Effector CD8-positive, alpha-beta T cell (primary cell): ENCODE measurements around the gene GRHL1.

ENCODE experiments used
- DNase-seq: peaks from one replicate; lab custom pipeline; 2025; lab: John Stamatoyannopoulos, UW

GRHL1 gene

GRCh38 chr2:9971890-9972289 lies 20.4 kb downstream of the GRHL1 start:
- DNase-seq = no peak

GRCh38 chr2:9972621-9973479 lies 21.4 kb downstream of the GRHL1 start:
- DNase-seq = no peak

GRCh38 chr2:9973690-9974089 lies 22.2 kb downstream of the GRHL1 start:
- DNase-seq = no peak

GRCh38 chr2:9974343-9974742 lies 22.9 kb downstream of the GRHL1 start:
- no peak for DNase-seq

- DNase-seq = no peak
Observed at GRCh38 chr2:9975328-9975727, 23.8 kb downstream of the GRHL1 start.

- DNase-seq = no peak
Observed at GRCh38 chr2:9975805-9976447, 24.4 kb downstream of the GRHL1 start.

GRCh38 chr2:9979977-9980376 lies 28.5 kb downstream of the GRHL1 start:
- DNase-seq = no peak

GRCh38 chr2:9980520-9980919 lies 29.0 kb downstream of the GRHL1 start:
- no peak for DNase-seq

- DNase-seq = no peak
Observed at GRCh38 chr2:9981655-9982054, 30.2 kb downstream of the GRHL1 start.

GRCh38 chr2:9982248-9982647 lies 30.8 kb downstream of the GRHL1 start:
- no peak for DNase-seq

- no peak for DNase-seq
Observed at GRCh38 chr2:9982891-9983290, 31.4 kb downstream of the GRHL1 start.

GRCh38 chr2:9983401-9984216 lies 32.1 kb downstream of the GRHL1 start:
- DNase-seq = no peak

GRCh38 chr2:9984217-9984739 lies 32.8 kb downstream of the GRHL1 start:
- DNase-seq = no peak

- DNase-seq = no peak
Observed at GRCh38 chr2:9984871-9985480, 33.5 kb downstream of the GRHL1 start.

GRCh38 chr2:9985531-9986328 lies 34.2 kb downstream of the GRHL1 start:
- no peak for DNase-seq

GRCh38 chr2:9988320-9988719 lies 36.8 kb downstream of the GRHL1 start:
- DNase-seq = no peak

- no peak for DNase-seq
Observed at GRCh38 chr2:9990736-9991135, 39.2 kb downstream of the GRHL1 start.

GRCh38 chr2:9991221-9991620 lies 39.7 kb downstream of the GRHL1 start:
- no peak for DNase-seq

GRCh38 chr2:9991829-9992273 lies 40.4 kb downstream of the GRHL1 start:
- no peak for DNase-seq

- no peak for DNase-seq
Observed at GRCh38 chr2:9992427-9993187, 41.1 kb downstream of the GRHL1 start.
